Activated CD4-positive, alpha-beta T cell treated with anti-CD3 and anti-CD28 coated beads, Interleukin-2, Interleukin-4, amounts not matched to agents 100 ng/mL and 50 ng/mL, durations not matched to agents 16 hours and 8 hours (primary cell): Measurements from ENCODE around the gene FGF8.
A peak's percentile ranks its signal among the peaks of the same experiment; 100 is the strongest.
"Not testable (repeated sequence)": the region's sequence is repeated elsewhere in the genome, so short reads cannot be mapped to it uniquely, and the experiment has no call there.

Source experiments
- DNase-seq: peaks from one replicate; pipeline ENCODE4 v3.0.0-alpha.2; 2020; ENCODE audit warnings: low spot score

Gene FGF8, protein sequence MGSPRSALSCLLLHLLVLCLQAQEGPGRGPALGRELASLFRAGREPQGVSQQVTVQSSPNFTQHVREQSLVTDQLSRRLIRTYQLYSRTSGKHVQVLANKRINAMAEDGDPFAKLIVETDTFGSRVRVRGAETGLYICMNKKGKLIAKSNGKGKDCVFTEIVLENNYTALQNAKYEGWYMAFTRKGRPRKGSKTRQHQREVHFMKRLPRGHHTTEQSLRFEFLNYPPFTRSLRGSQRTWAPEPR

DNA sequence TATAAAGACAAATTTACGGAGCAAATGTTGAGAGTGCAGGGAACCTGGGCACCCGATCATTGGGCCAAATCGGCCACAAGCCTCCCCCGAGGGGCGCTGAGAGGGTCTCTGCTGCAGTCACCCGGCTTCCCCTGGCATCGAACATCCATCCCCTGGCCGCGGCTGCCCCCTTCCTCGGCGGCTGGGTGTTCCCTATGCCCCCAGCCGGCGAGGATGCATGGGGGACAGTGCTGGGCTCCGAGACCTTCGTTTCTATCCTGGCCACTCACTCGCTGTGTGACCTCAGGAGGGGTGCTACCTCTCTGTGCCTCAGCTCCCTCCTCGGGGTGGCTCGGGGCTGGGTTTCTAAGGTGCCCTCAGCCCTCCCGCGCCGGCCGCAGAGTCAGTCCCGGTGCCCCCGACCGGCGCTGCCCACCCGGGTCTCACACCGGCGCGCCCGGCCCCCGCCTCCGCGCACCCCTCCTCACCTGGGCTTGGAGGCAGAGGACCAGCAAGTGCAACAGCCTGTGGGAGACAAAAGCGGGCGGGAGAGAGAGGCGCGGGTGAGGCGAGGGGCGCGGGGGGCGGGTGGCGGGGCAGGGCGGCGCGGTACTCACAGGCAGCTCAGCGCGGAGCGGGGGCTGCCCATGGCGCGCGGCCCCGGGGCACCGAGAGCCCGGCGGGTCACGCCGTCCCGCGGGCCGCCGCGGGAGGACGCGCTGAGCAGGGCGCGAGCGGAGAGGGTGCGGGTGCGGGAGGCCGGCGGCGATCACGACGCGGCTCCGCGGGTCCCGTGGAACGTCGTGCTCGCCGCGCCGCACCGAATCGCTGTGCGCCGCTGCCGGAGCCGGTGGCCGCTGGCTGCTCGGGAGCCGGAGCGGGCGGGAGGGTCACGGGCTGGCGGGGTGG is at the start of gene FGF8:
Gene FGF8, minus strand, starts transcription at position 842 of the 888 bp plus-strand sequence. Its CDS starts 214 bp downstream, at position 628.
- DNase-seq: no peak

DNA sequence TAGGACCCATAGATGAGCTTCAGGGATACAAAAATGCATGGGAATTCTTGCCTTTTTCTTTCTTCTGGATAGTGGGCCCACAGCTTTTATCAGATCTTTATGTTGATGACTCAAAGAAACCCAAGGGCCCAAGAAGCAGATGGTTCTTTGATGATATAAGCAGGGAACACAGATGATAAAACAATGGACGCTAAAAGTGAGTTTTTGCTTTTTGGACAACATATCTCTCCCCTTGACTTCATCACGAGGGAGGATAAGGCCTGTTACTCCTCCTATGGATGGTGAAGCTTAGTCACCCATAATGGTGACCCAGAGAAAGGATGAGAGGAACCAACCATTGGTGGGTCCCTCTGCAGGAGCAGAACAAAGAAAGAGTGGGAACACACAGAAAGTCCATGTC is 48.8 kb upstream of the FGF8 start:
- no peak for DNase-seq

DNA sequence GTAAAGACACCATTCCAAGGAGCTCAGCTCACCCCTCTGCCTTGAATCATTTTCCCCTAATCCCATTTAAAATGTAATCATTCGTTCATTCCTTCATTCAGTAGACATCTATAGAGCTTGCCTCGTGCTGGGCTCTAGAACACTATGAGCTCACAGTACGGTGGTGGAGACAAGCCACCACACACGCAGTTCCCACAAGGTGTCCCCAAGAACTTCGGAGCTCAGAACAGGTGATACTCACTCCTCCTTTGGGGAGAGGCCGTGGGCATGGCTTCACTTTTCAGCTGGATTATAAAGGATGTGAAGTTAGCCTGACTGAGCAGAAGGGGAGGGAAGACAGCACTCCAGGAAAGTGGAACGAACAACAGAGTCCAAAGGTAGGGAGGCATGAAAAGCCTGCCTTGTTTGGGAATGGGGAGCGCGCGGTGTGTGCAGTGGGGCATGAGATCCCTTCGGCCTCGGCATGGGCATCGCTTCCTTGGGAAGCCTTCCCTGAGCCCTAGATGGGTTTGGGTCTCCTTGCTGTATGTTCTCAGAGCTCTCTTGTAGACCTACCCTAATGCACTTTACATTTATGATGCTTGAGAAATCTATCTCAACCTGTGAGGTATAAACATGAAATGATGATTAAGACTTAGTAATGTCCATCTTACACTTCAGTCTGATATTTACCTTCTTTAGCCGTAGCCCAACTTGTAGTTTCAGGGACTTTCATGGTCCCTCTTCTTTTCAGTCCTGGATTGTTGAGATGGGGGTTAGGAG is 43.1 kb upstream of the FGF8 start:
- peak; percentile 38 for DNase-seq

DNA sequence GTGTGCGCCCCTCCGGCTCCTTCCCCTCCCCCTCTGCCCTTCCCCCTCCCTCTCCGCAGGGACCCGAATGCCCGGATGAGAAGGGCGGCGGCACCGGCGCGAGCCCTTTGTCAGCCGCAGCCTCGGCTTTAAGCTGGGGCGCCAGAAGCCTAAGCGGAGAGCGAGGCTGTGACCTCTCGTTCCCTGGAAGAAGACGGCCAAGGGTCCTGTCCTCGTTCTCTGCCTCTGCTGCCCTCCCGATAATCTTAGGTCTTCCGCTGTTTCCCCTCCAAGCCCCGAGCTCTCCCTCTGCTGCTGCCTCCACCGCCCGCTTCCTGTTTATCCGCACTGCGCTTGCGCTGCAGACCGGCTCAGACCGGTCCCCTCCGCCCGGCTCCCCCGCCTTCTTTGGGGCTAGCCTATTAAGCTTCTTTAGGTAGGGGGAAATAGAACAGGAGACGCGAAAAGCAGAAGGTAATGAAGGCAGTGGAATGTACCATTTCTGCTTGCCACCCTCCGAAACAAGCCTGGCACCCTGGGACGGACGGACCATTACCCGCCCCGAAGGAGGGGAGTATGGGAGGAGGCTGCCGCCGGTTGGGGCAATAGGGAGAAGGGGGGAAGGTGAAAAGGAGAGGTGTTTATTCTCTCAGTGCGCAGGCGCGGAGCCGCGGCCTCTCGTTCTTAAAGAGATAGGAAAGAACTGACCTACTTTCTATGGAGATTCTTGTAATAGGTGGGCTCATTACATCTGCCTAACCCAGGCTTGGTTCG is 42.4 kb upstream of the FGF8 start, which contains the start of gene OGA:
Gene OGA, minus strand, starts transcription at position 326 of the 753 bp plus-strand sequence. CDS start 422 bp downstream, outside the sequence.
- peak; percentile 99 for DNase-seq

DNA sequence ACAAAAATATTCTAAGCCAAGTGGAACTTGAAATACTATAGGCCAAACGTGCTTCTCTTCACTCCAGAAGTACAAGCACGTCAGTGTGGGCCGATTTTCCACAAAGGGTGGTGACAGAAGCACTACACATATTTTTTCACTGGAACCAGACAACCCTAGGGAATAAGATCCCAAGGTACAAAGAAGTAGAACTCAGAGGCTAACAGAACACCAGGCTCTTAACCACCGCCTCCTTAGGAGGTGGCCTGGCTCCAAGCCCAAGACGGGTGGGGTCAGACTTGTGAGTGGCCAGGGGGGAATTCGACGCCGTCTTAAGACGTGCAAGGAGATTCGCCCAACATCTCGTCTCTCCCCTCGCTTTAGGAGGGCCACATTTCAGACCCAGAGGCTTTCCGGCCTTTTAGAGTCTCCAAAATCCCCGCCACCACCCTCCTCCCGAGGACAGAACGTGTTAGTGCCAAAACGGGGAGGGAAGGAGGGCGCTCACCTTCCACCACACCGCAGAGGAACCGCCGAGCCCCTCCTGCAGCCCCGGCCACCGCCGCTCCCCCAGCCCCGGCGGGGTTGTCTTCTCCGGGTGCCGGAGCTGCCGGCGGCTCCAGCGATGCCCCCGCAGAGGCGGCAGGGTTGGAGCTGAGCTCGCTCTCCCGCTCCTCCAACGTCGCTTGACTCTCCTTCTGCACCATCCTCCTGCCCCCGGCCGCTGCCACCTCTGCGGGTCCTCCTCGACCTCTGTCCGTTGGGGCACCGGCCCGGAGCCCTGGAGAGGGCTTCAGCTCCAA is 41.6 kb upstream of the FGF8 start:
- peak; percentile 34 for DNase-seq

DNA sequence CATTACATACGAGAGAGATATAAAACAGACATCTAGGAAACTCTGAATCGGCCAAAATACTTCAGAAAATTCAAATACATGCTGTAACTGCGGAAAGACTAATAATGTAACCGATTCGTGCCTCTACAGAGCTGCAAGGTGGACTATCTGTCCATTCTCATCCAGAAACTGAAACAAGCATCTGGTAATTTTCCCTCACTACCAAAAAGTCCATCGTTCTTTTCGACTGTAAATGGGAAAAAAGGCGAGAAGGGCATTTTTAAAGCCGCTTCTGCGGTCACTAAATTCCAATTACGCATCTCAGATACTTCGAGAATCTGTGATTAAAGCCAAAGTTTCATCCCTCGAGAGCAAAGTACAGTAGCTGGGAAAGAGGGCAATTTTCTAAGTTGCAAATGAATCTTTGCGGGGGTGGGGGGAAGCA is 41.0 kb upstream of the FGF8 start:
- peak; percentile 31 for DNase-seq

DNA sequence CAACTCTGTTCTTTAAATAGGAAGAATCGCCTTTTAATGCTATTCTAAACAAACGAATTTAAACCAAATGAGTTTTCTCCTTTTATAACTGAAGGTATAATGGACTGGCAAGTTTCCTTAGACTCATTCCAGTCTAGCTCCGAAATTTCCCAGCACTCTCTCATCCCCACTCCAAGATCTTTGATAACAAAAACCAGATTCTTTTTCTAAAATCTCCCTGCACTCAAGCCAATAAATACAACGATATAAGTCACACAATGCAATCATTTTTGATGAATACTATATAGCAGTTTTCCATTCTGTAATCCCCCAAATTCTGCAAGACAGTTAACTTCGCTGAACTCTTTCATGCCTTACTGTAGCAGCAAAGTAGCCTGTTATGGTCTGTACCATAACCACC is 40.5 kb upstream of the FGF8 start:
- DNase-seq: no peak

DNA sequence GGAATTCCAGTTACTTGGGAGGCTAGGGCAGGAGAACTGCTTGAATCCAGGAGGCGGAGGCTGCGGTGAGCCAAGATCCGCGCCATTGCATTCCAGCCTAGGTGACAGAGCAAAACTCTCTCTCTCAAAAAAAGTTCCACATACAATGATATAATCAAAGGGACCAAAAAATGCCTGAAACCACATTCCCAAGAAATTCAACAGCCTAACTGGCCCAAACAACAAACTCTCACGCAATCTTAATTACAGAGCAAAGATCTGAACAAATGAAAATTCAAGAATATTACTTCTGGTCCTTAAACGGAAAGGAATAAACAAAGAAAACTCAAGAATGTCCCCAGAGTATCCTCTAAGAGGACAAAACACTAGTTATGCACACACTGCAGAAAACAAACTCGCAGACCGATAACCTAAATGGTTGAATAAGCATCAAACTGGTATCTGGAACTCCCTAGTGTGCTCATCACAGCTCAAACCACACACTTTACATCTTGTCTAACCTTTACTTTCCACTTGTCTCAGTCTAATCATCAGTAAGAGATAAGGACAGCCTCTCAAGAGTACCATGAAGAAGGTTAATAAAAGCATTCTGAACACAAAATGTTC is 38.7 kb upstream of the FGF8 start:
- DNase-seq: peak; percentile 35

DNA sequence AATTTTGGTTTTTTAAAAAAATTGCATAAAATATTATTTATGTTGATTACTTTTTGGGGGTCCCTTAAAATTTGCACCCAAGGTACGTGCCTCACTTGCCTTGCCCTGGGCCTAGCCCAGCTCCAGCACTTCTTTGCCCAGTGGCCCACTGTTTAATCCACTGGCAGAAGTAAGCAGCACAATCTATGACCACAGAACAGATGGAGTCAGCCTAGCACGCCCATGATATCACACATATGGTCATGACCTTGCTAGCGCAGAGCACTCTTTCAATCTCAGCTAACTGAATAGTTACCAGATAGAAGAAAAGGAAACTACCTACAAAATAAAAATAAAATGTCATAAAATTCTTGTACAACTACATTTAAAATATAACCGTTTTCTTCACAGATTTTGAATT is 36.7 kb upstream of the FGF8 start:
- no peak for DNase-seq

DNA sequence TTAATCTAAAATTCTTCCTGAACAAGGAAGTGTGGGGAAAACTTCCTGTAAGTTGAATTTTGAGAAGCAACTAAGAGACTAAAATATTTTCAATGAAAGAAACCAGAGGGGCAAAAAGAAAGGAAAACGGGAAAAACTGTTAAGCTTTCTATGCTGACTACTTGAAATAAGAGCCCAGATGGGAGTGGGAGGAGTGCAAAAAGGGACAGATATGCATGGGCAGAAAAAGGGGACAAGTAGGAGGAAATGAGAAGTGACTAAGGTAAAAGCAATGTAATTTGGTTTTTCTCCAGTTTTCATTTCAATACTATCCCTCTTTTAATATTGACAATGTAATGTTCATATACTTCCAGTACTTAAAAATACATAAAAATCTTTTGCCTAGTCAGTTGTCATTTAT is 31.2 kb upstream of the FGF8 start:
- DNase-seq: no peak

DNA sequence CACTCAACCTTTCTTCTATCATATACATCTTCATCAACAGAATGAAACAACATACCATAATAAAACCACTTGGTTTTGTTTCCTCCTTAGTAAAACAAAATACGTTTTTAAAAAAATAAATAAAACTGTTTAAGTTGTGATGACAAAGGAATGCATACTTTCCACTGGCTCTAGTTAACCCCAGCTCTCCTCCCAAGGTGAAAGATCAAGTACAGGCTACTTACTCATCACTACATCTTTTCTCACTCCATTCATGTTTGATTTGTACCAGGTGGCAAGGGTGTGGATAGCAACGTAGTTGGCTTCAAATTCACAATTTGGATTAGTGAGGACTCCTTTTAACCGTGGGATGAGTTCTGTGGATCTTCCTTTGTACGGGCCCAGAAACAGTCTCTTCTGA is 27.6 kb upstream of the FGF8 start:
- no peak for DNase-seq

DNA sequence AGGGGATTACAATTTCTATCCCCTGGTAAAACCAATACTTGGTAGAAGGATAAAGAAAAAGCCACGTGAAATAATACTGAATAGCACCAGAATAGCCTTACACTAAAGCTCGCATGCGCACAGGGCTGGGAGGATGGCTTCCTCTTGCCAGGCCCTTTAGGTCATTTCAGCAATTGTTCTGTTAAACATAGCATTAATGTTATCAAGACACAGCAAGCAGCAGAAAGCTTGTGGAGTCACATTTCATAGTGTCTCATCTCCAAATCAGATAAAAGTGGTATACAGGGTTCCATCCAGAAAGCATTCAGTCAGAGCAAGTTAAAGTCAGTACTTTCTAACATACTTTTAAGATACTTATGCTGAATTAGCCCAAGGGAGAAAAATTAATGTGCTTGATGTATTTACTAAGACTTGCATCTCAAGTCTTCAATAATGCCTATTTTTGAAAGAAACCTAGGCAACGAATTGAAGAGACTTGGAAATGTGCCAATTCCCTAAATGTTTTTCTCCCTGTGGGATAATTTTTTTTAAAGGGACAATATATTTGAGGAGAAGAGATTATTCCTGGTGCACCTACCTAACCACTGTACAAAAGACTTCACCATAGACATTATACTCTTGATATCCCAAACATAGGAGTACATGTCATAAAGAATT is 21.6 kb upstream of the FGF8 start:
- DNase-seq: no peak

DNA sequence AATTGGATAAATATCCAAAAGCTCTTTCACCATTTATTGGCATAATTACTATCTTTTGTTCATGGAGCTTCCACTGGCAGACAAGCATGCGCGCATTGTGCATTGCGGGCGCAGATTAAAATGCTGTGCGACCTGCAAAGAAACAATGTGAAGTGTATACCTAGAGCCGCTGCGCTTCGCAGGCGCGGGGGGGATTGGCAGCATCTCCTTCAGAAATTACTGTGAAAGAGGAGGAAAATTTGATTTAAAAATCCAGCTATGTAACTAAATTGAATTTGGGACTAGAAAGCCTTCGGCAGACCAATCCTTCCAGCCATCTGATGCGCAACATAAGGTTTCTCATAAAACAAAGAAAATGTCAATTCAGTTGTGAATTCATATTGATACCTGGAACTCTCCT is 17.6 kb upstream of the FGF8 start:
- no peak for DNase-seq

DNA sequence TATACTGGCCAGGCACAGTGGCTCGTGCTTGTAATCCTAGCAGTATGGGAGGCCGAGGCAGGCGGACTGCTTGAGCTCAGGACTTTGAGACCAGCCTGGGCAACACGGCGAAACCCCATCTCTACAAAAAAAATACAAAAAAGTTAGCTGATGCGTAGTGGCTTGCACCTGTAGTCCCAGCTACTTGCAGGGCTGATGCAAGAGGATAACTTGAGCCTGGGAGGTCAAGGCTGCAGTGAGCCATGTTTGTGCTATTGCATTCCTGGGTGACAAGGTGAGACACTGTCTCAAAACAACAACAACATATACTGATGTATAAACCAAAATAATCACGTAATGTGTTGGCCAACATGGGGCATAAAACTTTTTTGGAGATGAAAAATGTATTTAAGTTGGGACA is 13.8 kb upstream of the FGF8 start:
- DNase-seq: no peak

DNA sequence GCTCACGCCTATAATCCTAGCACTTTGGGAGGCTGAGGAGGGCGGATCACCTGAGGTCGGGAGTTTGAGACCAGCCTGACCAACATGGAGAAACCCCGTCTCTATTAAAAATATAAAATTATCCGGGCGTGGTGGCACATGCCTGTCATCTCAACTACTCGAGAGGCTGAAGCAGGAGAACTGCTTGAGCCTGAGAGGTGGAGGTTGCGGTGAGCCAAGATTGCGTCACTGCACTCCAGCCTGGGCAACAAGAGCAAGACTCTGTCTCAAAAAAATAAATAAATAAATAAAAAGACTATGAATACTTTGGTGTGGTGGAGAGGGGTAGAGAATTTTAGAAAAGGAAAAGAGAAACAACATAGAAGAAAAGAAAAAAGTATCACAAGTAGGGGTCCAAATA is 13.3 kb upstream of the FGF8 start:
- DNase-seq: not testable (repeated sequence)

DNA sequence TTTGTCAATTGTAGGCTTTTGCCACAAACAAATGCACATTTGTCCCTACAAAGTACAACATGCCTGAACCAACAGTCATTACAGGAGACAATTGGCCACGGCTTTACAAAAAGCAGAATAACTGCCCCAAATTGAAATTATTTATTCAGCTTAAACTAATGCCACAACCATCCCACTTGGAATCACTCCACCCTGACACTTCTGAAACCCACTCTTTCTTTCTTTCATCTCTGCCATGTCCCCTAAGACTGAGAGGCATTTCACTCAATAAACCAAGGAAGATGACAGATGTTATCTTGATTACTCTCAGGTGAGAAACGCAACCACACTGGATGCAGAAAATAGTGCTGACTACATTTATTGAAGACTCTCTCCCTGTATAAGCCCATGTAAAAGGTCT is 9.9 kb upstream of the FGF8 start:
- DNase-seq: no peak

DNA sequence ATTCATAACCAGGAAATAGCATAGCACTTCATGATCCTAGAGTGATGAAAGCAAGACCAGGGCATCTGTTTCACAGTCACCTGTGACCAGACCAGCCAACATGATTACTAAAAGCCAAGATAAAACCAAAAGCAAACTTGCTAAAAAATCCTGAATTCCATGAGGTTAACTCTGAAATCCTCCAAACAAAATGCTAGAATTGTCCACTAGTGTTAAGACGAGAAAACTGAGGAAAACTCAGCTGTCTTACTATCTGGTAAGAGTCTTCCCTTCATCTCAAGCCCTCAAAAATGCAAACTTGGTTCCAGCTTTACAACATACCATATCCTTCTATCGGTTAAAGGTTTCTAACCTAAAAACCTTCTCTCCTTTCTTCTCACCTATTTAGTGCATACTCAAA is 8.6 kb upstream of the FGF8 start:
- no peak for DNase-seq

DNA sequence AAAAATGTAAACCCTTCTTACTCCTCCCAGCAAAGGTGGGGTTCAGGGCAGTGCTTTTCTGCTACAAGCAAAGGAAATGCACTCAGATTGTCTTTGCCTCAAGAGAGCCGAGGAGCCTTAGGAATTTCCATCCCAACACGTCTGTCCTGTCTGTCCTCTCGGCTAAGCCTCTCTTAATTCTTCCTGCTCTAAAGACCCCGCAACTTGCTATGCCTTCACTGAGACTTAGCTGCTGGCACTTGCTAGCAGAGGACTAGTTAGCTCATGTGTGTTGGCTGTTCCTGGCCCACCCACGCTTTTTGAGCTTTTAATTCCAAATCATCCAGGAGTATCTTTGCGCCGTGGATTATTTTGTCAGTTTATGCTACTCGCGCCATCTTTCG is 7.8 kb upstream of the FGF8 start:
- DNase-seq: no peak

DNA sequence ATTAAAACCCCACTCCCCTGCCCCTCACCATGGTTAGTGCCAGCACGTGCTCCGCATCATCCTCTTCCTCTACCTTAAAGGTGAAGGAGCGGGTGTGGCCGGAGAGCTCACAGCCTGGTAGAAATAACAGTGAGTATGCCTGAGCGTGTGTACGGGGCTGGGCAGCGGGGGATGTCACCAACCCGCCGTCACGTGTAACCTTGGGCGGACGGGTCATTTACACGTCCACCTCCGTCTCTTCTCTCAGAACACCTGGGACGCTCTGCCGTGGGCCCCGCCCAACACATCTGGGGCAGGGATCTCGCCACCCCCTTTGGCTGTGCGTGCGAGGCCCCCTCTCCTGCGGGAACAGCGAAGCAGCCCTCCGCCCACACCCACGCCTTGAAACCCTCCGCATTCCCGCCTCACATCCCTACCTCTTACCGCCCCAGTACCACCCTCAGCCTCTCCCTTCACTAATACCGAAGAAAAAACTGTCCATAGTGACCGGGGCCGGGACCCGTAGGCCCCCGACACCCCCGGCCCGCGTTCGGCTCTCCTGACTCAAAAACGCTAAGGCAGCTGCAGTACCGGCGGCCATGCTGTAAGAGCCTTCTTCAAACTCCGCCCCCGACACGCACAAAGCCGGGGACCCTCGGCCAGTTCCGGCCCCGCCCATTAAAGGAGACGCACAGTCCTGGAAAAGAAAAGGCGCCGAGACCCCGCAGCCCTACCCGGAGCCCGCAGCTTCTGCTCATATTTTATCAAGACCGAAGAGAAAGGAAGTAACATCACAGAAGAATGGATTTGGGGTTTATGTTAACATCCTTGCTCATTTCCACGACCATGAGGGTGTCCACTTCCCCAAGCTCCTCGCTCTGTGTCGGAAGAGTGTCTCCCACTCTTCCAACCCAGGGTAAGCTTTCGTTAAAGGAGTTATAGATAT is 7.2 kb upstream of the FGF8 start, which contains the start of gene NPM3:
Gene NPM3, minus strand, starts transcription at position 636 of the 925 bp plus-strand sequence. Its CDS starts 56 bp downstream, at position 580.
- peak; percentile 89 for DNase-seq
